Fibroblast of skin of abdomen (primary cell): Measurements from ENCODE around the gene STAB2.

Experiments used
- DNase-seq: peaks from one replicate; pipeline ENCODE4 v3.0.0-alpha.2; 2013

The STAB2 gene

GRCh38 chr12:103782399-103782798 is 195.3 kb downstream of the STAB2 start:
- no peak for DNase-seq

GRCh38 chr12:103783744-103784664 is 196.9 kb downstream of the STAB2 start:
- no peak for DNase-seq

- peak; percentile 13 for DNase-seq
These were observed 198.4 kb downstream of the STAB2 start for GRCh38 chr12:103785243-103786031.

GRCh38 chr12:103786201-103786600 is 199.1 kb downstream of the STAB2 start:
- no peak for DNase-seq

- no peak for DNase-seq
These were observed 204.4 kb downstream of the STAB2 start for GRCh38 chr12:103791350-103791920.

DNA sequence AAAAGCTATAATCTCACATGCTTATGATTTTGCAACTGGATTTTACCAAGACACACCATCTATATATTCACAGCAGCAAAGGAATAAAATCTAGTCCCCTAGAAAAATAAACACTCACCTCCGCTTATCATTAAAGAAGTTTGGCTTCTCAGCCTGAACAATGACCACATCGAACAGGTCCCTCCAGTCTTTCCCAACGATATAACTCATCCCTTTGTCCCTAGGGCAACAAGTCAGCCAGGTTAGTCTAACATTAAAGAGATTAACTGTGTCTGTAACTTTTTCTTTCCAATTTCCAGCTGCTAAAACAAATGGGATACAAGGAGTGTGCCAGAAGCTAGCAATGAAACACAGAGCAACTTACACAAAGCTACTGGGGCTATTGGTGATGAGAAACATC is 206.0 kb downstream of the STAB2 start:
- DNase-seq: no peak

- DNase-seq: no peak
These were observed 206.5 kb downstream of the STAB2 start for GRCh38 chr12:103793512-103794045.

- no peak for DNase-seq
These were observed 207.5 kb downstream of the STAB2 start for GRCh38 chr12:103794309-103795213.

- no peak for DNase-seq
These were observed 211.5 kb downstream of the STAB2 start for GRCh38 chr12:103798586-103798985.

- DNase-seq: no peak
These were observed 212.4 kb downstream of the STAB2 start for GRCh38 chr12:103799504-103799856.

GRCh38 chr12:103799857-103800771 is 213.0 kb downstream of the STAB2 start:
- DNase-seq: peak; percentile 66

DNA sequence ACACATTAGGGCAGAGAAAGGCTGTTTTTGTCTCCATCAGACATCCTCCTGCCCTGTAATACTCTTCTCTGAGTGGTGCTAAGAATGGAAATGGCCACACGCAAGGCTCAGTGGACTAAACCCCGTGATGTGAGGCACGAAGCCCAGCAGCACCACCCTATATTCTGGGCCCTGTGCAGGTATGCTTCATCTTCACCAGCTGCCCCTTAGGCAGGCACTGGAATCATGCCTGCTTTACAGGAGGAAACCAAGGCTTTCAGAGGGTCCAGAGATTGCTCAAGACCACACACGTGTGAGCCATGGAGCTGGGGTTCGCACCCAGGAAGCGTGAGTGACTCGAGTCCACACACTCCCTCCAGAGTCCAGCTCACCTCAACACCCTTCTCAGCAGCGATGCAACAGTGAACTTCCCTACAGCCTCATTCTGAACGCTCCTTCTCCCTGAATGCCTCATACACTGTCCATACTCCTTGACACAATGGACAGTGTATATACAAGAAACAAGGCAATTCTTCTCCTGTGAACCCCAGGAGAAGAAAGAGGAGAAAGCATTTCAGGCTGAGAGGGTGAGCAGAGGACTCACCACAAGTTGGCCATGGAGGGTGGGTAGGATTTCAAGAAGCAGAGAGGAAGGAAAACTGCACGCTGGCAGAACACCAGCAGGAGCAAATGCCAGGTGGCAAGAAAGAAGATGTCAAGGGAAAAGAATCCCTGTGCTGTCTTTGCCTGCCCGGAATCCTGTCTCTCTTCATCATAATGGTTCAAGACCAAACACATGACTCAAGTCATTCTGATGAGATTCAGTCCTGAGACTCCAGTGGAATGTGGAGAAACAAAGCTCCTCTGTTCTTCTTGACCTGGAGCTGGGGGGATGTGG is 214.9 kb downstream of the STAB2 start:
- DNase-seq: no peak

DNA sequence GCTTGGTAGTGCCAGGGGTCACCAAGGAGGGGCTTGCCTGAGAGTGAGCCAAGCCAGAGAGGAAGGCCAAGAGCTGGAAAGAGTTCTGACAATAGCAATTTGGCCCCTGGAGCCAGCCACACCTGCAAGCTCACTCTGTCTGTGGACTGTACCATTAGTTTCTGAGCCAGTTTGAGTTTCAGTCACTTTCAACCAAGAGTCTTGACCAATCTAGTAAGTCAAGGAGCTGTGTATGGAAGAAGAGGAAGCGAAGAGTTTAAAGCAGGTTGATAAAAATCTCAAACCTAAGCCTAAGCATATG is 215.5 kb downstream of the STAB2 start:
- DNase-seq: no peak

- no peak for DNase-seq
These were observed 216.8 kb downstream of the STAB2 start for GRCh38 chr12:103803847-103804246.

GRCh38 chr12:103805655-103806360 is 218.7 kb downstream of the STAB2 start:
- no peak for DNase-seq

- DNase-seq: no peak
These were observed 219.7 kb downstream of the STAB2 start for GRCh38 chr12:103806803-103807202.

GRCh38 chr12:103807561-103808238 is 220.6 kb downstream of the STAB2 start:
- DNase-seq: no peak

GRCh38 chr12:103808239-103808880 is 221.3 kb downstream of the STAB2 start:
- DNase-seq: no peak
